CD4-positive, alpha-beta T cell treated with Interferon alpha-2 for 1 hour (primary cell): ENCODE measurements around the gene CEMIP.
A peak's percentile ranks its signal among the peaks of the same experiment; 100 is the strongest.
"Not testable (repeated sequence)": the region's sequence is repeated elsewhere in the genome, so short reads cannot be mapped to it uniquely, and the experiment has no call there.

ENCODE experiments used
- DNase-seq, 2 donors: peaks; one replicate each; pipeline ENCODE4 v3.0.0-alpha.2; 2020 to 2022

The CEMIP gene

DNA sequence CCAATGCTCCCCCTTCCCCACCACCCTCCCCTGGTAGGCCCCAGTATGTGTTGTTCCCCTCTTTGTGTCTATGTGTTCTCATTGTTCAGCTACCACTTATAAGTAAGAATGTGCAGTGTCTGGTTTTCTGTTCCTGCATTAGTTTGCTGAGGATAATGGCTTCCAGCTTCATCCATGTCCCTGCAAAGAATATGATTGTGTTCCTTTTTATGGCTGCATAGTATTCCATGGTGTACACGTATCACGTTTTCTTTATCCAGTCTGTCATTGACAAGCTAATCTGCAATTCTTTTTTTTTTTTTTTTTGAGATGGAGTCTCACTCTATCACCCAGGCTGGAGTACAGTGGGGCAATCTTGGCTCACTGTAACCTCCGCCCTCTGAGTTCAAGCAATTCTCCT is 15.9 kb upstream of the CEMIP start:
- DNase-seq = not testable (repeated sequence)

DNA sequence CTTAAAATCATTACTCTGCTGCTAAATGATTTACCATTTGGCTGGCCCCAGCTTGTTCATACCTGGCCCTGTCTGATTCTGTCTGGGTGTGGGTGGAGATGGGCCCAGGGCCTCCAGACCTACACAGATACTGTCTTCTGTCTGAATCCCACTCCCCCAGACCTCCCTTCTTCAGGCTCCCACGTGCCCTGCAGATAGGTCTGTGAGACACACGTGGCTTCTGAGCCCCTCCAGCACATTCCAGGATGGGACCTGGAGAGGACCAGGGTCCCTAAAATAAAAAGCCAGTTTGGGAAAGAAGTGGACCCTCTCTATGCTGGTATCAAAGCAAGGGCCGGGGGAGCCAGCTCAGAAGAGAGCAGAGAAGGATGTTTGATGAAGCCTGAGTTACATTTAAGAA is 14.6 kb upstream of the CEMIP start:
- no peak for DNase-seq

DNA sequence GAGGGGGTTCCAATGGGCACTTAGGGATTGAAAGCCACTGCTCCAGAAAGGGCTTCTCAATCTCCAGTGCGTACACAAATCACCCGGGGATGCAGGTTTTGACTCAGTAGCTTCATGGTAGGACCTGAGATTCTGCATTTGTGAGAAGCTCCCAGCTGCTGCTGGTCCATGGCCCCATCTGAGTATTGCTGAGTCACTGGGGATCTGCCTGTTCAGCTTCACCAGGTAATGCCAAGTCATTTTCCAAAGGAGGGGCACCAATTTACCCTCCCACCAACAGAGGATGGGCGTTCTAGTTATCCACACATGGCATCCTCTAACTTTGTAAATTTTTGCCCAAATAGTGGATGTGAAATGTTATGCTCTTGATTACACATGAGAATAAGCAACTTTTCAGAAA is 12.9 kb upstream of the CEMIP start:
- DNase-seq = no peak

DNA sequence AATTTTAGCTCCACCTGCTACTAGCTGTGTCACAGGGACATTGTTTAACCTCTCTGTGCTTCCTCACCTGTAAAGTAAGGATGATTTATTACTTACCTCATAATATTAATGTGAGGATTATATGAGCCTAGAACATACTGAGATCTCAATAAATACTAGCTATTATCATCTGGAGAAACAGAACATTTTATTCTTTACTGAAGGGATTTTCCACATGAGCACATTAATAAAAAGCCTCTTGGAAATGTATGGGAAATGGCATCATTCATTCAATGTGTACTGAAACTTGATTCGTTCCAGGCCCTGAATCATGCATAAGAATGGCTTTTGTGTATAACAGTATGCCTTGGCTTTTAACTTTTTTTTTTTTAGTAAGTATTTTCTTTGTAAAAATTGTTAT is 11.0 kb upstream of the CEMIP start:
- no peak for DNase-seq

DNA sequence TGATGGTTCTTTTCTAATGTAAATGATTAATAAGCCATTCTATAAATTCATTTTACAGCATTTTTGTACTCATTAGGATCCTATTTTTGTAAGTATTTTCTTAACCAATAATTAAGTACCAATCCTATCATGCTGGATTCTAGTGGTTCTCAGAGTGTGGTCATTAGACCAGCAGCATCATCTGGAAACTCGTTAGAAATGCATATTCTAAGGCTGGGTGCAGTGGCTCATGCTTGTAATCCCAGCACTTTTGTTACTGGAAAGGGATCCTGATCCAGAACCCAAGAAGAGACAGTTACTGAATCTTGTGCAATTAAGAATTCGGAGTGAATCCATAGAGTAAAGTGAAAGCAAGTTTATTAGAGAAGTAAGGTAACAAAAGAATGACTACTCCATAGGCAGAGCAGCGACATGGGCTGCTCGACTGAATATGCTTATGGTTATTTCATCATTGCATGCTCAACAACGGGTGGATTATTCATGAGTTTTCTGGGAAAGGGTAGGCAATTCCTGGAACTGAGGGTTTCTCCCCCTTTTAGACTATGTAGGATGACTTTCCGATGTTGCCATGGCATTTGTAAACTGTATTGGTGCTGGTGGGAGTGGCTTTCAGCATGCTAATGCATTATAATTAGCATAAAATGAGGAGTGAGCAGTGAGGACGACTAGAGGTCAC is 9.9 kb upstream of the CEMIP start:
- DNase-seq = no peak

DNA sequence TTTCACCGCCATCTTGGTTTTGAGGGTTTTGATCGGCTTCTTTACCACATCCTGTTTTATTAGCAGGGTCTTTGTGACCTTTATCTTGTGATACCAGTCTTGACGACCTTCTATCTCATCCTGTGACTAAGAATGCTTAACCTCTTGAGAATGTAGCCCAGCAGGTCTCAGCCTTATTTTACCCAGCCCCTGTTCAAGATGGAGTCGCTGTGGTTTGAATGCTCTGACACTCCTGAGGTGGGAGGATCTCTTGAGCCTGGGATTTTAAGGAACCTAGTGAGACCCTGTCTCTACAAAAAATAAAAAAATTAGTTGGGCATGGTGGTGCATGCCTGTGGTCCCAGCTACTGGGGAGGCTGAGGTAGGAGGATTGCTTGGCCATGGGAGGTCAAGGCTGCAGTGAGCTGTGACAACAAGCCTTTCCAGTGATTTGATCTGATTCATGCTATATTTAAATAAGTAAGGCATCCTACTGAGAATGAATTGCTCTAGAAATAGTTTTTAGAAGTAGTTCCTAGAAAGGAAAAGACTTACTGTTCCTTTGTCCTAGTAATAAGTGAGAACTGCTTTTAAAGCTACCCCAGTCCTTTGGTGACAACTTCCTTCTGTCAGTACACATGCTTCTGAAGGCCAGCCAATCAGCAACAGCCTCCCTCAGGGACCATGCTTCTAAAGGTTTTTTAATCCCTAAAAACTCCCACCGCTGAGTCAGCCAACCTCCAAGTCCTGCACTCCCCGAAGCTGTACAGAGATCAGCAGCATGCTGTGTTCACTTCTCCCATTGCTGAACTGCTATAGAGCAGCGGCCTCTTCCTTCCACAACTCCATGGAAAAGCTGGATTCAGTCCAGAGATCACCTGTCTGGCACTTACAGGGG is 9.1 kb upstream of the CEMIP start:
- no peak for DNase-seq

DNA sequence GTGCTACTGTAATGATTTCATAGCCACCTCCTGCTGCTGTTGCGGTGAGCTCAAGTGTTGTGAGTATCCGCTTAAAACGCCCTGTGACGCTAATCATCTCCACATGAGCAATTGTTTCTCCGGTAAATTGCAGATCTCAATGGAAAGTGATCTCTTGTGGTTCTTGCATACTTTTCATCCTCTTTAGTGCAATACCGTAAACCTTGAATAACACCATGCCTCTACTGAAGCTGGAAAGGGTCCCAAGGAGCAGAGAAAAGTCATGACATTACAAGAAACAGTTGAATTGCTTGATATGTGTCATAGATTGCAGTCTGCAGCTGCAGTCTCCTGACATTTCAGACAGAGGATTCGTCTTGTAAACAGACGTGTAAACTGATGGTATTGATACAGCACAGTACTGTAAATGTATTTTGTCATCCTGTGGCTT is 6.0 kb upstream of the CEMIP start:
- no peak for DNase-seq

DNA sequence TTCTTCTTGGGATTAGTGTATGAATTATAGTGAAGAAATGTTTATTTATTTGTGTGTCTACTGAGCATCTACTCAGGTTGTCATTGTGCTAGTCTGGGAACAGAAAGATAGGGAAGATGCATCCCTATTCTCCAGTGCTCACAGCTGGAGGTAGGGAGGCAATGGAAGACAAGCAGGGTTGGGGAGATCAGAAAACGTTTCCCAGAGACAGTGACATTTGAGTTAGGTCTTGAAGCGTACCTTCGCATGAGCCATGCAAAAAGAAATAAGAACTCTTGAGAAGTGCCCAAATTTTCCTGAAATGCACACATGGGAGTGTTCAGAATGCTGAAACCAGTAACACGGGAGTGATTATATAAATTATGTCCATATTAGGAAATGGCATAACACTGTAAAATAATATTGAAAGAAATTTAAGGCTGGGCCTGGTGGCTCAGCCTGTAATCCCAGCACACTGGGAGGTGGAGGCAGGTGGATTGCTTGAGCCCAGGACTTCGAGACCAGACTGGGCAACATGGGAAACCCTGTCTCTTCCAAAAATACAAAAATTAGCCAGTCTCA is 5.3 kb upstream of the CEMIP start:
- no peak for DNase-seq

DNA sequence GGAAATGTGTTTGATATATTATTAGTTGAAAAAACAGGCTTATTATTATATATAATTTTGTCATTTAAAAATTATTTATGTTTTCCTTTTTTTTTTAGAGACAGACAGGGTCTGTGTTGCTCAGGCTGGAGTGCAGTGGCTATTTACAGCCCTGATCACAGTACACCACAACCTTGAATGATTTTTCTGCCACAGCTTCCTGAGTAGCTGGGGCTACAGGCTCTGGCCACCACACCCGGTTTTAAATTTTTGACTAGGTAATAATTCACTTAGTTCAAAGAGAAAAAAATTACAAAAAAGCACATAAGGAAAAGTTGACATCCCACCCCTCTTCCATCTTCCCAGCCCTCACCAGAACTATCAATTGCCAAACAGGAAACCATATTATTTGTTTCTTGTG is 4.7 kb upstream of the CEMIP start:
- no peak for DNase-seq

DNA sequence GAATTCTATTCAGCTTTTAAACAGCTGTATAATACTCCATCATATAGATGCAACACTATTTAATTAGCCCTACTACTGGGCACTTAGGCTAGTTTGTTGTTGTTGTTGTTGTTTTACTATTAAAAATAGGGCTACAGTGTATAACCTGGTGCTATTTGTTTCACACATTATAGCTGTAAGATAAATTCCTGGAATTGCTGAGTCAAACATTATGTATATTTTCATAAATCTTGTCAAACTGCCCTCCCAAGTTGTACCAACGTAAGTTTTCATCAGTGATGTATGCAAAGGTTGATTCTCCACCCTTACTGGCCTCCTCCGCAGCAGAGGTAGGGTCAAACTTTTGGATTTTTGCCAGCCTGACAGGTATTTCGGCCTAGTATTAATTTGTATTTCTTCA is 3.8 kb upstream of the CEMIP start:
- DNase-seq = no peak

DNA sequence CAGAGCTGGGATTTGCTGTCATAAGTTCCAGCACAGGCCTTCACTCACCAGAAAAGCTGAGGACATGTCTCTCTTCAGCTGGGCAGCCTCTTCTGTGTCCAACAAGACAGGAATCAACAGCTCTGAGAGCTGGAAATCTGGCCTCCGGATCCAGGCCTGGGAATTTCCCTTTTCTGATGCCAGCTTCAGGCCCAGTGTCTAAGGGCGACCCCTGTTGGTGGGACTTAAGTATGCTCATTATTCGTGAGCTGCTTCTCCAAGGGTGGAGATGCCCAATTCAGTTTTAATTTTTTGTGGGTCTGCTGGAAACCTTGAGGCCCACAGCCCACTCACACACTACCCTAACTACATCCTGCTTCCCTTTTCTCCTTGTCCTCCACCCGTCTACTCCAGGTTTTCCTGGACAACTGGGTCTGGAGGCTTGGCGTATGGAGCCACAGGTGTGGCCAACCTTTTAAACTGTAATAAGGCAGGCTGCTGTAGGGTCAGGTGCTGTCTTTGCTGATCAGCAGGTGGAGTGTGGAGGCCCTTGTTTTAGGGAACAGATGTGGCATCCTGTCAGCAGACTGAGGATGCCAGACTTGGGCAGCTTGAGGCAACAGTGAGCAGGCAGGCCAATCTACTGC is 2.6 kb upstream of the CEMIP start:
- peak; percentile 46 to 69 for DNase-seq

DNA sequence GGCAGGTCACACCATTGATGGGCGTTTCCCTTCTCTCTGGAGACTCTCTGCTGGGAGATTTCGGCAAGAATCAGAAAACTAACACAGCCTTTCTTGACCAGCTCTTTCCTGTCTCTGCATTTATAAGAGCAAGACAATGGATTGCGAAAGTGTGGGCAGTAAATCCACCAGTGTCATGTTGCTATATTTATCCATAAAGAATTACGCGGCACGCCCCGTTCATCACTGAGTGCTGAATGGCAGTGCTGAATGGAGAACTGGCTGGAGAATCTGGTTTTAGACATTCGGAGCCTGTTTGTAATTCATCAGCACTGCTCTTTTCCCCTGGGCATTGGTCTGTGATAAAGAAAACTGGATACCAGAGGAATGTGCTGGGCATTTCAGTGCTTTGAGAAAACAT is 2.0 kb upstream of the CEMIP start:
- DNase-seq = peak in 1 of 2 donors; percentile 16

DNA sequence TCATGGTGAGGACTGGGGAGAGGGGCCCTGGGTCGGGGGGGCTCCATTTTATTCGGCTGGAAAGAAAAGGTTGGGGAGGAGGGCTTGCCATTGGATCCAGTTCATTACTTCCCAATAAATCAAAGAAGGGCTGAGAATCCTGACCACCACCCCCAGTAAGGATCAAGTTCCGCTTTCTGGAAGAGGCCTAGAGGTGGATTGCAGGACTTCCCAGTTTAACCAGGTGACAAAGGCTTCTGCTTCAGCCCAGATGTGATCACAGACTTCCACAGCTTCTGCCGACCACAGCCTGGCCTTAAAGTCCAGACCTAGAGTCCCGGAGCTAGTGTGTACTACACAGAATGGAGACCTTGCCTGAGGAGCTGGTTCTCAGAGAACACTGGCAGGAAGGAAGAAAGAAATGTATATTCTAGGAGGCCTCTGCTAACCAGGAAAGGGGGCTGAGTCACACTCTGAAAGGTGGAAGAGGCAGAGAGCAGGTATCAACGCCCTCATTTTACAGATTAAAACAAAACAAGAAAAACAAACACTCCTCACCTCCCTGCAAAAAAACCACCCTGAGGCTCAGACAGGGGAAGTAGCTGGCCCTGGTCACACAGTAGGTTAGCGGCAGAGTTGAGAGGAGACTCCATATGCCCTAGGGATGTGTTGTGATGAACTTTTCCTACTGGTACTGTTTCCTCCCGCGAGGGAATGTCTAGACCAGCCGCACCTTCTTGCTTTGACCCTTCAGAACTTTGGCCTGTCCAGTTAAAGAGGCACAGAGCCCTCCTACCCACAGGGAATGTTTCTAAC is 1.1 kb upstream of the CEMIP start:
- no peak for DNase-seq

DNA sequence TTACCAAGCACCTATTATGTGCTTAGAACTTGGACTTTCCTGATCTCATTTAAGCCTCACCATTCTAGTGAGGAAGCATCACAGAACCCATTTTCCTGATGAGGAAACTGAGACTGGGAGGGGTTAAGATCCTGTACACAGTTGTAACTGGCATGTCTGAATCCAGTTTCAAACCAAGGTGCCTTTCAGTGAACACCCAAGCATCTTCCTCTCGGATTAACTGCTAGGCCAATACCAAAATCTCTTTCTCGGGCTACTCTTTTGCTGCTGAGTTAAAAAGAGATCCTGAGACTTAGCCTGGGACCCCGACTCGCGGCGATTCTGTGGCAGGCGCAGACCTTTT is 578 bp upstream of the CEMIP start:
- no peak for DNase-seq

DNA sequence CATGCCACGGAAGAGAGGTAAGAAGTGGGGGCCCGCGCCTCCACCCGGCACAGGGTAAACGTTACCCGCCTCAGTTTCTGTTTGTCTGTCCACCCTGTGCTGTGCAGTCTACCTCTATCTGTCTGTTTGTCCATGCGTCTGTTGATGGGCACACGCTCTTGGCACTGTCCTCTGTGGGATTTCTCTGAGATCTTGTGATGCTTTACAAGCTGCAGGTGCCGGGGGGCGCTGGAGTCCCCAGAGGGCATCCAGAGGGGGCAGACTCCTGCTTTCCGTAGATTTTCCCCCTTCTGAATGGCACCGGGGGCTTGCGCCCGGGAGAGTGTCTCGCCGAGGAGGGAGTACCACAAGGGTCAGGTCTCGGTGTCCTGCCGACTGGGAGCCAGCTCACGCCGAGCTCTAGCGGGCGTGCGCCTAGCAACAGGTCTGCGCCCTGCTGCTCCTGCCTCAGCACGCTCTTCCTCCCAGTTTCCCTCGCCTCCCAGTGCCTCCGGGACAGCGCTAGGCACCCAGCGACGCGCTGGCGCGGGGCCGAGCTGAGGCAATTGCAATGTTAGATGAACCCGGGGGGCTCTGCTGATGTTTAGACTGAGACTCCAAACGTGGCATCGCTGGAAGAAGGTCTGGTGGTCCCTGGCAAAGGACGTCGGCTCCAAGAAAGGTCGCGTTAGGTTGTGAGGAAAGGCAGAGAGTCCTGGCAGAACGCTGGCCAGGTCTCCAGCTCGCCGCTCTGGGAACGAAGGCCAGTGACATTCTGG is 667 bp downstream of the CEMIP start:
- no peak for DNase-seq

DNA sequence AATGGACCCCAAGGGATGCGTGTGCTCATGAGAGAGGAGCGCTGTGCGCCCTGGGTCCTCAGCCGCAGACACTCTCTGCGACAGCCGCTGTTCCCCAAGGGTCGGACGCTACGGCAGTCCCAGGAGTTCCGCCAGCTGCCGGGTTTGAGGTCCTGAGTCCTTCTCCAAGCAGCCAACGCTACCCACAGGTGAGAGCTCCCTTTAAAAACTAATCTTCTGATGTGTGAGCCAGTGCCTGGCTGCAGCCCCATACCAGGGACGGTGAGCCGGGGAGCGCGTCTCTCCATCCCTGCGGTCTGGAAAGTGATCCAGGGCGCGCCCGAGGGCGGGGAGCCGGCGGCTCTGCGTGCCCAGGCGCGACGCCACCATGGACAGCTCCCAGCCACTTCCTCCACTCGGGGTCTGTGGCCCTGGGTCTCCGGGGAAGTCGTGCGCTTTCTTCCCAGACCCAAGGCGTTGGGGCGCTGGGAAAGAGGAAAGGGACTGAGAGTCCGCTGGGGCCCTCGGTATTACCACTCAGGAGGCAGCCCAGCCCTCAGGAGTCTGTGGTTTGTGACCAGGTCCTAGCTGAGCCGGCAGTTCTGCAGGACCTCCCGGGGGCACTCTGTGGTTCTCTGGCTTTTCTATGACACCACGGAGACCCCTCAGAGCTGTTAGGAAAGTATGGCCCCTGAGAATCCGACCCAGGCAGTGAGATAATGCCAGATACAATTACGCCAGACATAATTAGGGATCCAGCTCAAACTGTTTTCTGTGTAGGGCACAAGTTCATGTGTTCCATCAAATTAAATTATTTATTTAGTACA is 1.4 kb downstream of the CEMIP start:
- DNase-seq = no peak

DNA sequence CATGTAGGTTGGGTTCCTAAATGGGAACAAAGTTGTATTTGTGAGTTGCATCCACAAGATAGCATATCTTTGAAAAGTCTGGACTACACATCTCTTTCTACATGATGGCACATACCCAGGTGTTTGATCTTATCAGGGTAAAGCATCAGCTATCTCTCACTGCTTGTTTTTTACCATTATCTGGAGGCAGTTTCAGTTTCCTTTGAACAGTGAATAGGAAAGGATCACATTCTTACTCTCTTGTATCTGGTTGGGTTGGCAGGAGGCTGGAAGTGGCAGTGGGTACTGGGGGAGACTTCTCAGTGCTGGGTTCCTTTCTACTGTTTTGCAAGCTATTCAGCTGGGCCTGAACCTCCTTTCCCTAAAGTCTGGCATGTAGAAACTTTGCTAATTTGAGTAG is 4.1 kb downstream of the CEMIP start:
- no peak for DNase-seq

DNA sequence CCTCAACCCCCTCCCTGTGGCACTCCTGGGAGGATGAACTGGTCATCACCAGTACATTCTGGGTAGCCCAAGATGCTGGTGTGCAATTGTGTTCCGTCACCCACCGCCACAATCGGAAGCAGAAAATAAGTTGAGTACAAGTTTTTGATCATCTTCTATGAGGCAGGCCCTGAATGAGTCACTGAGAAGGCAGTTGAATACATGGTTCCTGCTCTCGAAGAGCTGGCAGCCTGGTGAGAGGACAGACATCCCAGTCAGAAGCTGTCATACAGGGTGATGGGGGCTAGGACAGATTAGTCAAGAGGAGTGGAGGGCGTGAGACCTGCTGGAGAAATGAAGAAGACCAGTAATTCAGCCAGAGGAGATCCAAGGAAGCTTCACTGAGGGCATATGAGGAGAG is 6.2 kb downstream of the CEMIP start:
- DNase-seq = no peak

DNA sequence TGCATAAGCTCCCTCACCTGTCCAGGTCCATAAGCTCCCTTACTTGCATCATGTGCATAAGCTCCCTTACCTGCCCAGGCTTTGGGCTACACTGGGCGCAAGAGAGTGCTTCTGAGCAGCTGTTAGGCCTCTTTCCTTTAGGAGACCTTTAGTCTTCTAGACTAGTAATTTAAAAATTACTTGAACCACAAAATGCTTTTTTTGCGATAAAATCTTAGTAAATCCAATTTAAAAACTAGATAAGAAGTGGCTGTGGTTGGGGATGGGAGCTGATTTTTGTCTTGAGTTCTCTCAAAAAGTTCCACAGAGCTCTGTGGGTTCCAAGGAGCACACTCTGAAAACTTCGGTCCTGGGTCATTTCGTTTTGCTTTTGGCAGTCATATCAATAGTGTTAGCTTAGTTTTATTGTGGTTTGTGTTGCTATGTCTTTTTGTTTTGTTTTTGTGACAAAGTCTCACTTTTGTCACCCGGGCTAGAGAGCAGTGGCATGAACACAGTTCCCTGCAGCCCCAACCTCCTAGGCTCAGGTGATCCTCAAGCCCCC is 6.7 kb downstream of the CEMIP start:
- DNase-seq = no peak

DNA sequence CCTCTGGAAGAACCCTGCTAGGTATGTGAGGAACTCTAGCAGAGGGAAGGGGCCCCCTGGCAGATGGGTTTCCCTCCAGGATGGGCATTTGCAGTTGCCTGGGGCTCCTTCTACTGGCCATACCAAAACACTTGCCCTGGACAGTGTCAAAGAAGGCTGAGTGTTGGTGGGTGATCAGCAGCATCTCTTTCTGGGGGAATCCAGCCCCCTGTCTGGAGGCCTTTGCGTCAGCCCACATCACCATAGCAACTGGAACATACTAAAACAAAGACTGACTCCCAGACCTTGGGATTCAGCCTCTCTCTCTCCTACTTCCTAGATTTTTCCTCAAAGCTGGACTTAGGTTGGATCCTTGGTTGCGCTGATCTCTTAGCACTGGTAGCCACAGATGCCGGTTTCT is 8.1 kb downstream of the CEMIP start:
- DNase-seq = no peak

DNA sequence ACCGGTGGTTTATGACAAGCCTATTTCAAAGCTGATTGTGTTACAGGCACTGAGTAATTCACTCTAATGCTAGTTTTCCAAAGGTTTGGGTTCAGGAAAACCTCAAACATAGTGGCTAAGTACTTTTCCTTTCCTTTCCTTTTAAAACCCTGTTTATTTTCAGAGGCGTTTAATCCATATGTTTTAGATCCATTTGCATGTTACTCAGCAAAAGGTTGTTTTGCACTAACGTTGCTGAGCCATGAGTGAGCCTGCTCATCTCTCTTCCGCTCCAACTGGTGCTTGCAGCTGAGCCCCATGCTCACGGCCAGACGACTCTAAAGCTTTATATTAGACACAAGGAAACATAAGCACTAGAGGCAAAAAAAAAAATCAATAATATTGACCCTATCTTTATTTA is 9.4 kb downstream of the CEMIP start:
- no peak for DNase-seq
